Fibroblast of lung (primary cell): ENCODE data around the gene FRY. TPM values are rescaled to one million over a fixed set of nuclear protein-coding genes. Genes with fewer than 3 reads are reported as not detected.
A peak's percentile ranks its signal among the peaks of the same experiment; 100 is the strongest.

ENCODE experiments used
- DNase-seq, 2 donors: peaks; one replicate each; pipeline versions ENCODE4 v3.0.0 to v3.0.0-alpha.2; 2010; ENCODE audit warnings: low read depth in 2 of 2
- H2AFZ ChIP-seq: 2 replicates; pipeline ENCODE4 v1.5.1; 2012; ENCODE audit warnings: low read length, control low read depth, inconsistent platforms
- H3K27ac ChIP-seq: 2 replicates; pipeline ENCODE4 v1.5.1; 2011; ENCODE audit warnings: low read length, control low read depth; ENCODE audit not compliant: insufficient read depth
- H3K27me3 ChIP-seq: 2 replicates; pipeline ENCODE4 v1.5.1; 2011; ENCODE audit warnings: mild to moderate bottlenecking, low read length; ENCODE audit not compliant: control insufficient read depth, insufficient read depth
- H3K36me3 ChIP-seq: 2 replicates; pipeline ENCODE4 v1.5.1; 2011; ENCODE audit warnings: low read length; ENCODE audit not compliant: control insufficient read depth, insufficient read depth
- H3K4me1 ChIP-seq: 2 replicates; pipeline ENCODE4 v1.5.1; 2011; ENCODE audit warnings: low read length; ENCODE audit not compliant: control insufficient read depth, insufficient read depth; ENCODE audit errors: extremely low read depth
- H3K4me2 ChIP-seq: 2 replicates; pipeline ENCODE4 v1.5.1; 2011; ENCODE audit warnings: low read length, control low read depth; ENCODE audit not compliant: insufficient read depth; ENCODE audit errors: extremely low read depth
- H3K4me3 ChIP-seq, 4 experiments: fragments of 200-600 bp in 1 of 4; sonication (generic) in 1 of 4; replicated peaks in 1 of 4; 2 replicates each; pipeline ENCODE4 v1.5.1; 2011 to 2016; ENCODE audit warnings: low read length in 4 of 4, low read depth in 3 of 4, mild to moderate bottlenecking in 3 of 4, control low read depth in 2 of 4, inconsistent platforms in 1 of 4, mixed read lengths in 1 of 4; ENCODE audit not compliant: insufficient read depth in 1 of 4; ENCODE audit errors: control extremely low read depth in 1 of 4
- H3K79me2 ChIP-seq: 2 replicates; pipeline ENCODE4 v1.5.1; 2012; ENCODE audit warnings: mild to moderate bottlenecking, low read length, inconsistent platforms; ENCODE audit not compliant: control insufficient read depth, insufficient read depth
- H3K9ac ChIP-seq: 2 replicates; pipeline ENCODE4 v1.5.1; 2011; ENCODE audit warnings: mild to moderate bottlenecking, low read length, control low read depth; ENCODE audit not compliant: insufficient read depth
- H3K9me3 ChIP-seq: 2 replicates; pipeline ENCODE4 v1.5.1; 2012; ENCODE audit warnings: low read depth, low read length; ENCODE audit not compliant: control insufficient read depth, insufficient read depth
- H4K20me1 ChIP-seq: 2 replicates; pipeline ENCODE4 v1.5.1; 2011; ENCODE audit warnings: low read length; ENCODE audit not compliant: control insufficient read depth, insufficient read depth; ENCODE audit errors: extremely low read depth
- EZH2 ChIP-seq: IDR thresholded peaks from 2 replicates; pipeline ENCODE4 v1.5.1; 2012; ENCODE audit warnings: low read length, control low read depth, mild to moderate bottlenecking; ENCODE audit errors: missing control alignments
- polyA plus RNA-seq, 2 donors: library from polyadenylated mRNA; depleted of rRNA in 1 of 2; stranded (reverse) in 1 of 2; unstranded in 1 of 2; fragments of >200 nt; gene quantifications; 2 replicates each; pipeline ENCODE4 v1.2.1, GENCODE V29; 2011 to 2012; ENCODE audit warnings: missing spikeins in 1 of 2
- total RNA-seq: library from RNA; depleted of rRNA; stranded (reverse); fragments of >200 nt; gene quantifications from 2 replicates; pipeline ENCODE4 v1.2.1, GENCODE V29; 2014
- TF ChIP-seq, protein P1 (sequence below), 2 donors: IDR thresholded peaks in 1 of 2; conservative IDR thresholded peaks in 1 of 2; 1 replicate in 1 of 2; 2 replicates in 1 of 2; pipeline ENCODE4 v1.5.1; 2011 to 2012; ENCODE audit warnings: low read length in 2 of 2, control low read depth in 1 of 2, inconsistent platforms in 1 of 2, low read depth in 1 of 2, mild to moderate bottlenecking in 1 of 2

FRY gene
- total and polyA plus RNA-seq, 2 donors (not counting 1 experiment from before 2014, with no cell fraction given): 8.8 to 18.3 TPM

DNA sequence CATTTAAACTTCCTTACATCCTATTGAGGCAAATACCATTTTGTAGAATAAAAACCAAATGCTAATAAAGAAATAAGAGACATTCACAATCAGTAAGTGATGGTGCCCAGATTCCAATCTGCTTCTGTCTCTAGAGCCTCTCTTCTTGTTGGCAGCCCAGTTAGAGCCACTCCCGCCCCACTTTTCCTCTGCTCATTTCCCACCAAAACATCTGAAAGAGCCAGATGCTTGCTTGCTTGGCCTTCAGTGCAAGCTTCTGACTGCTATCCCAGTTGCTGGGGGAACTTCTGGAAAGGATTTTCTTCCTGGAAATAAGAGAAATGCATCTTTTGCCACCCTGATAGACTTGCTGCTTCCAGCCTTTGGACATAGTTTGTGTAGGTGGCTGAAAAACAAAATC, 12.9 kb downstream of the FRY start:
- no peak for TF ChIP-seq EZH2
- TF ChIP-seq, protein P1, sequence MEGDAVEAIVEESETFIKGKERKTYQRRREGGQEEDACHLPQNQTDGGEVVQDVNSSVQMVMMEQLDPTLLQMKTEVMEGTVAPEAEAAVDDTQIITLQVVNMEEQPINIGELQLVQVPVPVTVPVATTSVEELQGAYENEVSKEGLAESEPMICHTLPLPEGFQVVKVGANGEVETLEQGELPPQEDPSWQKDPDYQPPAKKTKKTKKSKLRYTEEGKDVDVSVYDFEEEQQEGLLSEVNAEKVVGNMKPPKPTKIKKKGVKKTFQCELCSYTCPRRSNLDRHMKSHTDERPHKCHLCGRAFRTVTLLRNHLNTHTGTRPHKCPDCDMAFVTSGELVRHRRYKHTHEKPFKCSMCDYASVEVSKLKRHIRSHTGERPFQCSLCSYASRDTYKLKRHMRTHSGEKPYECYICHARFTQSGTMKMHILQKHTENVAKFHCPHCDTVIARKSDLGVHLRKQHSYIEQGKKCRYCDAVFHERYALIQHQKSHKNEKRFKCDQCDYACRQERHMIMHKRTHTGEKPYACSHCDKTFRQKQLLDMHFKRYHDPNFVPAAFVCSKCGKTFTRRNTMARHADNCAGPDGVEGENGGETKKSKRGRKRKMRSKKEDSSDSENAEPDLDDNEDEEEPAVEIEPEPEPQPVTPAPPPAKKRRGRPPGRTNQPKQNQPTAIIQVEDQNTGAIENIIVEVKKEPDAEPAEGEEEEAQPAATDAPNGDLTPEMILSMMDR (conservative IDR thresholded peaks at IDR 0.05 in 1 of 2, IDR thresholded peaks at IDR 0.05 in 1 of 2; ENCODE audit: low read depth in 1 of 2, low read length in 2 of 2): no peak
- Histone ChIP-seq H3K4me3 (no peak overlapping the region), H3K27me3 (no peaks in the 10 kb centered on the region), H3K36me3 (no peaks in the 10 kb centered on the region), H3K79me2 (no peaks in the 10 kb centered on the region), H3K9me3 (no peaks in the 10 kb centered on the region), H3K9ac (no peak overlapping the region), H2AFZ (no peak overlapping the region), H3K4me2 (no peak overlapping the region), H3K4me1 (peaks cover 2% of the 10 kb centered on the region), H4K20me1 (no peaks in the 10 kb centered on the region), H3K27ac (no peak overlapping the region)
- DNase-seq: no peak

GRCh38 chr13:32045537-32045936, 14.0 kb downstream of the FRY start:
- H3K79me2 ChIP-seq: no peaks in the 10 kb centered on the region

GRCh38 chr13:32045982-32046785, 14.6 kb downstream of the FRY start:
- peak; percentile 54 to 67 for DNase-seq
- Histone ChIP-seq H4K20me1 (no peaks in the 10 kb centered on the region), H3K9ac (no peak overlapping the region), H3K4me2 (peak overlapping the region; percentile 45), H3K9me3 (no peaks in the 10 kb centered on the region), H3K27me3 (no peaks in the 10 kb centered on the region), H3K27ac (no peak overlapping the region), H3K36me3 (no peaks in the 10 kb centered on the region), H3K4me1 (peaks cover 2% of the 10 kb centered on the region), H3K79me2 (no peaks in the 10 kb centered on the region), H2AFZ (peak overlapping the region; percentile 64), H3K4me3 (no peak overlapping the region)
- TF ChIP-seq EZH2: no peak
- TF ChIP-seq, protein P1 (conservative IDR thresholded peaks at IDR 0.05 in 1 of 2, IDR thresholded peaks at IDR 0.05 in 1 of 2; ENCODE audit: low read depth in 1 of 2, low read length in 2 of 2): no peak

More at GRCh38 chr13:32045537-32045936, 14.0 kb downstream of the FRY start:
- H3K36me3 ChIP-seq: no peaks in the 10 kb centered on the region
- no peak overlapping the region for H3K4me2 ChIP-seq
- H3K9me3 ChIP-seq: no peaks in the 10 kb centered on the region
- no peak overlapping the region for H3K9ac ChIP-seq
- TF ChIP-seq, protein P1 (conservative IDR thresholded peaks at IDR 0.05 in 1 of 2, IDR thresholded peaks at IDR 0.05 in 1 of 2; ENCODE audit: low read depth in 1 of 2, low read length in 2 of 2): no peak
- TF ChIP-seq EZH2: no peak
- H3K4me3 ChIP-seq: no peak overlapping the region
- no peak overlapping the region for H2AFZ ChIP-seq
- no peaks in the 10 kb centered on the region for H3K27me3 ChIP-seq
- H4K20me1 ChIP-seq: no peaks in the 10 kb centered on the region
- no peak overlapping the region for H3K27ac ChIP-seq
- peak in 1 of 2 donors; percentile 25 for DNase-seq
- H3K4me1 ChIP-seq: peaks cover 2% of the 10 kb centered on the region
